NCI-H2227 (cell line): ENCODE data around the gene AUTS2.

ENCODE experiments used
- DNase-seq: peaks from one replicate; lab custom pipeline; 2025; ENCODE audit not compliant: unreplicated experiment; lab: John Stamatoyannopoulos, UW

Gene AUTS2

DNA sequence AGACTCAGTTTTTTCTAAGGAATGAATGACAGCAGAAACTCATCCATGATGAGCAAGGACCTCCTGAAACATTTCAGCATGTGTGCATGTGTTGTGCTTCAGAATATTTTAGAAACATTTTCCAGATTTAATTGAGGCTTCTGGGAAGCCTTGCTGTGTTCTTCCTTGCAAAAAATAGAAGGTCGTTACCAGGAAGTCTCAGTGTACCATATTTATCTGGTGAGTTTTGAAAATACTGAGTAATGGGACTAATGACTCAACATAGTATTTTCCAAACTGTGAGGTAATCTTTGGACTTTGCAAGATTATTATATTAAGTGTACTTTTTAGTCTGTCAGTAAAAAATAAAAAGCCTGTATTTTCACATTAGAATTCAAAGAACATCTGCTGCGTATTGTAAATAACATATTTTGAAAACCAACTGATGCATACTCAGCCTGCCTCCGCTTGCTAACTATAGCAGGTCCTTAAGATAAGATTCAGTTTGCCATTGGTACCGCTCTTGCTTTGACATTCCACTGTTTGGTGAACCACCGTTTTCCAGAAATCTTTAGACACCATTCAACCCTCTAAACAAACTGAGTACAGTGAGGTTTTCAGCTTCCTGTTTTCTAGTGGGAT, 794.1 kb downstream of the AUTS2 start:
- no peak for DNase-seq

DNA sequence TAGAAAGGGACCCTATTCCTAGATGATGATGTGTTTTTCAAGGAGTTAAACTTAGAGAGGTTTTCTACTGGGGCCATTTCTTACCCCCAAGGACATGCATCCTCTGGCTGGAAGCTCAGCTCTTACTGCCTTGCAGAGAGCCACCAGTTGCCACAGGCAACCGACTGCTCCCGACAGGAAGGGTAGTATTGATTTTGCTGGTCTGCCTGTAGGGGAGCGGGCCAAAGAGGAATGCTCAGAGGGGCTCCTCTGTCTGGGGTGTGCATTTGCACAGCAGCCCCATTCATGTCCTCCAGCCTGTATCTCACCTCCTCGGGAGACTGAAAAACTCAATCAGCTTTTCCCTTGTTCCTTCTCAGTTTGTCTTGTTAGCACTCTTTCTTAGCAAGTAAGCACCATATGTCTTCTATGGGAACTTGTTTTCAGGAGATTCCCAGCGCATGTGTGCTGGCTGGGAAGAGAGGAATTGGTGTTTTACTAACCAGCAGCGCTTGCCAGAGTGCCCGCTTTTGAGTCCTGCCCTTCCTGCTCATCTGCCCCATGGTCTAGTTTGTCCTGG, 794.7 kb downstream of the AUTS2 start:
- DNase-seq: peak; percentile 26

DNA sequence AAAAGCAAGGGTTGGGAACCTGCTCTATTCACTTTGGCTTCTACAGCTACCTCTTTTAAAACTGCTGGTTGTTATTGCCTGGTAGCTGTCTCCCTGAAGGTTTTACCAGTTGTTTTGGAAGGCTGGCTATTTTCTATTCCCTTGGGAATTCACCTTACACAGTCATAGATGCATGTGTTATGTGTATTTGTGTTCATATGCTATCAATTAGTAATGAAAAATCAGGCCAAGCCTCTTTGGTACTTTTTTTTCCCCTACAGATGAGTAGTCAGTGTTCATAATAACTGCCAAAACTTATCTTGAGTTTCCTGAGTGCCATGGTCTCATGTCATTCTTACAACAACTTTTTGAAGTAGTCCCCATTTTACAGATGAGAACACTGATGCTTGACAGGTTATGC, 795.7 kb downstream of the AUTS2 start:
- no peak for DNase-seq

DNA sequence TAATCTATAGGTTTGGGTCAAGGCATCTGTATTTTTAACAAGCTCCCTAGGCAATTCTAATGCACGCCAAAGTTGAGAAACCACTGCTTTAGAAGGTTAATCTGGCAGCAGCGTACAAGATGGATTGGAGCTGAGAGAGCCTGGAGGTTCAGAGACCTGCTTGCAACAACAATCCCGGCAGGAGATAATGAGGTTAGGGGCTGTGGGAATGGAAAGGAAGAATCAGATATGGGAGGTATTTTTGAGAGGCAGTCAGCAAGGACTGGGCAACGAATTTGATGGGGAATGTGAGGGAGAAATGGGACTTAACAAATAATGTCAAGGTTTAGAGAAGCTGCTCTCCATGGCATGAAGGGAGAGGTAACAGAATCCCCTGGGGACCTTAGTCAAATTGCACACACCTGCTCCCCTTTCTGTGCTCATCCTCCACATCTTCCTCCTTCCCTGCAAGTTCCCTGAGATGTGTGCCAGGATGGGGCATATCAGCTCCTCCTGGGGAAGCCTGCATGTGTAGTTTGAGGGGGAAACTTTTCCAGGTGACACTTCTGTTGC, 802.6 kb downstream of the AUTS2 start:
- DNase-seq: no peak

DNA sequence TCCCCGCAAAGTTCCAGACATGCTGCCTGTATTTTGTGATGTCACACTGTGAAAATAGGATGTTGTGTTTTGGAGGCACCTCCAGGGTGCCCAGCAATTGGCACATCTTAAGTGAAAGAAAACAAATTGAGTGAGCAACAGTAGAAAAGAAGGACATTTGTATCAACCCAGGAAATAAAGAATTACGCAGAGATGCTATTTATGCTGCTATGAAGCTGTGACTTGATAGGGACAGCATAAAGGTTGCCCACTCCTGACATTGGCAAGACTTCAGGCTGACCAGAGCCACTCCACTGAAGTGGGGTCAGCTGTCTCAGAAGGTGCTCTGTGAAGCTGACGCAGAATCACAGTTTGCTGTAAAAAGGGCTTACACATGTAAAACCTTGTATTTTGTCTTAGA, 803.8 kb downstream of the AUTS2 start:
- DNase-seq: no peak

DNA sequence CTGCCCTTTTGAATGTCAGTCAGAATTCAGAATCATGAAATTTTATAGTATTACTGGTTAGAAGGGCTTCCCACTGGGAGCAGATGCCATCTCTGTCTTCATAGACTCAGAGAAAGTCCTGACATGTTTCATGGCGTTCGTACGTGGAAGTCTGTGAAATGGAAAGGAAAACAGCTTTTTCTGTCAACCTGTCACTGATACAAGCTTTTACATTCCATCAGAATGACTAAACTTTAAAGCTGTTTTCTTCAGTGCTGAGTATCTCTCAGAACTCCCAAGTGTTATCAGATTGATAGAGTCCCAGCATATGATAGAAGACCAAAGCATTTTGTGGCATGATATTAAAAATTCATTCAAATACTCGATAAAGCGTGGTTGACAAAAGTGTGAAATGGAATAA, 807.0 kb downstream of the AUTS2 start:
- DNase-seq: no peak

DNA sequence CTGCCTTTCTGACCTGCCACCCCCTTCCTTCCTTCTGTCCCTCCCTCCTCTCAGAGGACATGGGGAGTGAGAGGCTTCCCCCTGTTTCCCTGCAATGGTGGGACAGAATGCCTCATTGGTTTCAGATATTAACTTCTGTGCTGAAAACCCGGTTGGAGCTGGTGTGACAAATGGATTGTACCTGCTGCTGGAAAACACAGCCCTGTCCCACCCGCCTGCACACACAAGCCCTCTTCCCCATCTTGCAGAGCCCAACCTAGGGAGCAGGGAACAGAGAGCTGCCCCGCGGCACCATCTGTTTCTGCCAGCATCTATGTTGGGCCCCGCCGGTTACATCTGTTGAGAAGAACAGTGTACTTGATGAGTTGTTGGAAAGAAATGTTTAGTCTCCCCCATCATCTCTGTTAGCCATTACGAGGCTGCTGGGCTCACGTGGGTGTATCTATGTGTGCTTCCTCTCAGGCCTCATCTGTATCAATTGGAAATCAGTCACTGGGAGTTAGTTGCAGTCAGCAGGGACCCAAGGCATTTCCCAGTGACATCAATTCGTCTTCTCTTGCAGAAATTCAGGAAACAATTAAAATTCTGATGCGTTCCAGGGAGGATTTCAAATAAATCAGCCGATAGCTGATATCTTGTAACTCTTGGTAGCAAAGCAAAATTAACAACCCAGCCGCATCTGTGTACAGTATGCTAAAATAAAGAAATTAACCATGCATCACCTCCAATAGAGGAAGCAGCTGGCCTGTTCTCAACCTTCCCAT, 808.1 kb downstream of the AUTS2 start:
- no peak for DNase-seq

DNA sequence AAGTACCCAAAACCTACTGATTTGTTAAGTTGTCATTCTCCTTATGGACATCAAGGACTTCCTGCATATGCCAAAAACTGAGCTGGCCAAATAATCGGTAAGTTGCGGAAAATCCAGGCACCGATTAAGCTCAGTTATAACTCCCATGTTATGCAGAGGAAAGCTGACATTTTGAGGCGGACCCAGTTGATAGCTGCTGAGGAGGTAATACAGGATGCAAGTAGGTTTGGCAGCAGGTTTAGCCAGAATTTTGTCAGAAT, 808.6 kb downstream of the AUTS2 start:
- no peak for DNase-seq

DNA sequence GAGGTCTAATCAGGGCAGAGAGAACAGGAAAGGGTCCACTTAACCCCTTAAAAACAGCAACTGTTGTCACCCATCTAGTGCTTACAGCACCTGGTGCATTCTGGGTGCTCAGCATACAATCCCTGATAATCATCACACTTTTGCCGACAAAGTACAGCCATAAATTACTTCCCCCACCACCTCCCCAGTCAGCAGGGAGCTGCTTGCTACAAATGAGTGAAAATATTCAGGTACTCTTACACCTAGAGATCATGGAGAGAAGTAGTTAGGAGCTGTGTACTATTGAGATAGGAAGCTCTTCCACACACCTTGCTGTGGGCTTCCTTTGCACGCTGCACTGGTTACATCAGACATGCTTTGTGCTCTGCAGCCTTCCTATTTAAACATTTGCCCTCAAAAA, 810.2 kb downstream of the AUTS2 start:
- DNase-seq: no peak

DNA sequence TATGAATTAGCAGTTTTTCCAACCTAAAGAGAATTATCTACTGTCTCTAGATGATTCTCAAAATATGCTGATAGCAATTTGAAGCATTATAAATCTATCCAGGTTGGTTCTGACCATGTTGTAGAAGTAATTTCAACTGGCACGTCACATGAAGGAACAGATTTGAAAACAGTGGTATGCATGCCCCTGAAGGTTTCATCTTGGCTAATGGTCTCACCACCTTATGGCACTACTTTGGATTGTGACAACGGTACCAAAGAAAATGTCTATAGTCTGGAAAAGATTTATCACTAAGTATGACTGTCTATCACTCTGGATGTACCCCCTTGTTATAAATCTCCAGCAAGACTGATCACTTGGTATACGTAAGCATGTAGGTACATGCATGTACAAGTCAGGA, 810.6 kb downstream of the AUTS2 start:
- no peak for DNase-seq

DNA sequence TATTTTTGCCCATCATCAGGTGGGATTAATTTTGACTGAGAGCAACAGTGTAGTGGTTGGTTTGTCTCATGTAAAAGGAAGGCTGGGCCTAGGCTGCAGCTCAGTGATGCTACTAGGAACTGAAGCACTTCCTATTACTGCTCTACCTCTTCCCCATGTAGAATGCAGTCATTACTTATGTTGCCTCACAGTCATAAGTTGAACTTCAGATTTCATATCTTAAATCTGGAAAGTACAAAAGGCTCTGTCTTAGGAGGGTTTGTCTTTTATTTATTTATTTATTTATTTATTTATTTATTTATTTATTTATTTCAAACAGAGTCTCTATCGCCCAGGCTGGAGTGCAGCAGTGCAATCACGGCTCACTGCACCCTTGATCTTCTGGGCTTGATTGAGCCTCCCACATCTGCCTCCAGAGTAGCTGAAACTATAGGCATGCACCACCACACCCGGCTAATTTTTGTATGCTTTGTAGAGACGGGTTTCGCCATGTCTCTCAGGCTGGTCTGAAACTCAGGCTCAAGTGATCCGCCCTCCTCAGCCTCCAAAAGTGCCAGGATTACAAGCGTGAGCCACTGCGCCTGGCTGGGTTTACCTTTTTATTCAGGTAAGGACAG, 812.0 kb downstream of the AUTS2 start:
- DNase-seq: no peak

DNA sequence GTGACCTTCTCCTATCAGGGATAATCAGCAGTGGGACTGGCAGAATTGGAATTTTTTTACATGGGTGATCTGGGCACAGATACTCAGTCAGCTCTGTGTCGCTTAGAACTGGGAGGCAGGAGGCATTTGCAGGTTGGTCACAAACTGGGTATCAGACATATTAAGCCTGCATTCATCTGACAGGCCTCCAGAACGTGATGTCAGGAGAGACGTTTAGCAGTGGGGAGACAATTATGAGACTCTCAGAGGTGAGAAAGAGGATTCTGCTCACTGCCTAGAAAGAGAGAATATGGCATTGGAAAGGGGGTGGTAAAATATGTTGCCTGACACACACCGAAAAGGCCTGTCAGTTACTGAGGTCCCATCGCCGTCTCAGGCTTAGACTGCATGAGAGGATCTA, 816.1 kb downstream of the AUTS2 start:
- no peak for DNase-seq

DNA sequence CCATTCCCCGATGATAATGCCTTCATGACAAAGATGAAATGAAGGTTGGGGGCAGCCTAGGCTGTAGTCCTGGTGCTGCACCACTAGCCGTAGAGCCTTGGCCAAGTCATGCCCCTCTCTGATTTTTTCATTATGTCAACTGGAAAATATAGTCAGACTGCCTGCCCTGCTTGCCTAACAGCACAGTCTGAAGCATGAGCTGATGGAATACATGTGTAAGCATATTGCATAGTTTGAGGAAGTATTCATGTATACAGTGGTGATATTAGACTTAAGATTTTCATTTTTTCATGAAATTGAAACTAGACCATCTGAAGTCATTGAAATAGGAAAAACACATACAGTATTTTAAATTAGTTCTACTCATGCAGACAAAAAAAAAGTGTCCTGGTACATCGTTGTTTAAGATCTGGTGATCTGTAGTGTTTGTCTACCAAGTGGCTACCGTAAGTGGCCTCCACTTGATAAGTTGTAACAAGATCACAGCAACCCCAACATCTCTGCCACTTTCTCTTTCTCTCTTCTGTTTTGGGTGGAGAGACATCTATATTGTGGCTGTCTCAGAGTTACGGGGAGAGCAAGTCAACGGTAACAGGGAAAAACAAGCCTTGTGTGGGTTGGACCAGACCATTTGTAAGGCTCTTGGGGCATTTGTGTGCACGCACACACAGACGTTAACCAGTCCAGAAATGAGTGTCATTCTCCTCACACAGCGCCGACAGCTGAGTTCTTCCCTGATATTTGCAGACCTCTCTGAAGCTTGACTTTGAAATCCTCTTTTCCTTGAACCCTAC, 817.1 kb downstream of the AUTS2 start:
- DNase-seq: no peak

DNA sequence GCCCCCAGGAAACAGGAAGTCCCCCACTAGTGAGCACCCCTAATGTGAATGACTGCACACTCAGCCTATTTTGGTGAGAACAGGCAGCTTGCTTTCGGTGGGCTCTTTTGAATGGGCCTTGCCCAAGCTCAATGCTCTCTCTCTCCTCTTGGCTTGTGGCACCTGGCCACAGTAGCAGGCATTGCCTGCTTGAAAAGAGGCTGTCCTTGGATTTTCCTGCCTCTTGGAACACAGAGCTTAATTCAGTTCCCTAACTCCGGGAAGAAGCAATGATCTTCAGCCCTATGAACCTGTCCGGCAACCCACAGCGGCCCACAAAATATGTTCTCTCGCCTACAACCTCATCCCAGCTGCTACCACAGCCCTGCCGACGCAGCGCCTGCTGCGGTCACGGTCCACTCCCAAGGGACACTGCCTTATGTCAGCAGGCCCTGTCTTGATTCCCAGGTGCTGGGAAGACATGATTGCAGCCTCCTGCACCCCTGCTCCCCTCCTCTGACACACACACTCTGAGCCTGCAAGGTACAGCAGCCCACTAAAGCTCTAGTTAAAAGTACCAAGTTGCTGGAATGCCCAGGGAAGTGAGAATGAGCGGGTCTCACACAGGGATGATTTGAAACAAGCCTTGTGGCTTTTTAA, 818.2 kb downstream of the AUTS2 start:
- DNase-seq: no peak

DNA sequence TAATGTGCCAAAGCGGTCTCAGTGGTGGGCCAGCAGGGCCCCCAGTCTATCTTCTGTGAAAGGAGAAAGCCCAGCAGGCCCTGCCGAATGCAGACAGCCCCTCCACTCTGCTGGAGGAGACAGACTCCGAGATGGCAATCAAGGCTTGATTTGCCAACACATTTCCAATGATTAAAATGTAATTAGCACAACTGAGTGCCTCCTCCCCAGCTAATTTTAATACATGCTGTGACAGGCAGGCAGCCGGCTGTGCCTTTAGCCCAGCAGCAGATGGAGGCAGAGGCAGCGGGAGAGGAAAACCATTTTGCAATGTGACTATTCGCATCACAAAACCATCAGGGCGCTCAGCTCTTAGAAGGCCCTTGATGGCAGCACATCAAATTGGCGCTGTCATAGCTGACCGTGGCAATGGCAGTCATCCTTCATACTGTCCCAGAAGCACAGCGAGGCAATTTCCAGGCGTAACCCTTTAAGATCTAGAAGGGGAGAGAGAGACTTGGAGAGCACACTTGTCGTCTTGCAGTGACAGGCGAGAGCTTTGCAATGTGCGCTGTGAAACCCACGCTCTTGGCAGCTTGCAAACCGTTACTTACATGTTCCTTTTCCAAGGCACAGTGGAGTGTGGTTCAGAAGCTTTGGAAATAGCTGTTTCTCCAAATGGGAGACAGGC, 818.8 kb downstream of the AUTS2 start:
- DNase-seq: peak; percentile 33

DNA sequence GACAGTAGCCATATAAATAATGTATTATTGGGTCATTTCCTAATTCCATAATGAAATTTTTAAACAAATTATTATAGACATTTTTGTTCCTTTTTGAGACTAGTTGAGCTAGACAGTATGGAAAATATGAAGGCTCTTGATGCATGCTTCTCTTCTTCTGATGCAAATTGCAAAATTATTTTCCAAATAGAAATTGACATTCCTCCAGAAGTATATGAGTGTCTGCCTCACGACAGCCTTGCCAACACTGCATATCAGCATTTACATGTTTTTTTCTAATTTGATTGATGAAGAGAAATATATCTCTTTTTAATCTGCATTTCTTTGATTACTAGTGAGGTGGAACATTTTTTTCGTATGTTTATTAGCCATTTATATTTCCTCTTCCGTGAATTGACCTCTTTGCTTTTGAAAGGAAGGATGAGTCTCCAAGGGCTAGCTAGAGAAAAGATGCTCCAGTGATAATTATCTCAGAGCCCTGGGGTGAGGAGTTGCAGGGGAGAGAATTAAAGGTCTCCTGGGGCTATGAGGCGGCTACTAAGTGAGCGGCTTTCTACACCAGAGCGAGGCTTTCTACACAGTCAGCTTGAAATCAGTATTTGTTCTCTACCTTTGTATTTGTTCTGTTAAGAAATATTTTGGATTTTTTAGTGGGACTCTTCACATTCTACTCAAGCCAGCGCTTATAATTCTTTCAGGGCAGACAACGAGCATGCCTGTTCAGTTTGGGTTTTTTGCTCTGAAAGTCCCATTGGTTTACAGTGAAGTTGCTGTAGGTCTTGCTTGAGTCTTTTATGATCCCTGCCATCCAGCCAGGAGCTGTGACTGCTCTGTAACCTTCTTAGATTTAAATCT, 821.5 kb downstream of the AUTS2 start:
- DNase-seq: peak; percentile 19

DNA sequence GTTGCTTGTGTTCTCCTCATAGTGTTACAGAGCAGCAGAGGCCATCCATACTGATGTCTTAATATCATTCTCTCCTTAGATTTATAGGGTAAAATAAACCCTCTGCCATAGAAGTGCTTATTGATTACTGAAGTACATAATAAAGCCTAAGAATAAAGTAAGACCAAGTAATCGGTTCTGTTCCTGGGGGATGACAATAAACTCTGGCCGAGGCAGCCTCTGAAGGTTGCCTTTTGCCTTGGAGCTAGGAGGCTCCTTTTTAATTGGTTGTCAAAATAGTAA, 822.0 kb downstream of the AUTS2 start:
- DNase-seq: no peak

DNA sequence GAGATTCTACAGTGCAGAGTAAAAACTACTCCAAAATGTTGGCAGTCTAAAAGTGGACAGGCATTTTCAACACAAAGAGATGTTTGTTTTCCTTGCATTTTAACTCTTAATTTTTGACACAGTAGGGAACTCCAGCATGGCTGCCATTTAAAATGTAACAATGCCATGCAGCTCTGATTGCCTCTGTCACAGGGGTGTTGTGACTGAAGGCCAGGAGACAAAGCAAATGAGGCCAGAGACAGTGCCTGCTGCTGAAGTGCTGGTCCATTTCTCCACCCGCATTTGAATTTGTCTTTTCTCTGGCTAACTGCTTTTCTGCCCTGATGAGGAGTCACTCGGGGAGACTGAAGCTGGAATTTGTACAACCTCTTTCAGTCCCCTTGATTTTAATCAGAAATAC, 823.0 kb downstream of the AUTS2 start:
- DNase-seq: no peak

DNA sequence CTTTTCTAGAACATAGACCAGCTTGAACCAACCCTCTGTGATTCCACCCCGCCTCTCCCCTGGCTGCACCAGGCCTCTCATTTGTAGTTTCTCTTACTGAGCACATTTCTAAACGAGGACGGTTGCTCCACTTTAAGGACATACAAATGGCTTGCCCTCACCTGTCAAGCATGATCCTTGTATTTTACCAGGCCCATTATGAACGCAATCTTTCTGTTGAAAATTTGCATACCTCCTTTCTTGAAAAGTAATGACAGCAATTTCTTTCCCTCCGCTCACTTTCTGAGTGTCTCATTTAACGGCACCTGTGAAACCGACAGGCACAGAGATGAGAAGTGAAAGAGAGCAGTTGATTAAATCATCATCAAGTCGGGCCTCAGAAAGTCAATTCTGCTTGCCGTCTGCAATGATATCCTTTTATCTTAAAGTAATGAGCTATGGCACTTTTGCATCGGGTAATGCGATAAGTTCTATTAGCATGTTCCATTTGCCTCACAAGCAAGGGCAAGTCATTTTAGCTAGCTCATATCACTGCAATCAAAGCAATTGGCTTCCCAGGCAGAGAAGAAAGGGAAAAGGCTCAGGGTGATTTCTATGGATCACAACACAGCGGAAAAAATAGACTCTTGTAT, 828.1 kb downstream of the AUTS2 start:
- no peak for DNase-seq
